ENCODE measurements around the gene TTF1.

TTF1 gene

GRCh38 chr9:132406554-132407122 is at the start of gene TTF1:
Gene TTF1 (minus strand): TSS chr9:132406840. CDS start chr9:132402821, 4,019 bp downstream.
- DNase-seq, result peak; percentile 94

DNA sequence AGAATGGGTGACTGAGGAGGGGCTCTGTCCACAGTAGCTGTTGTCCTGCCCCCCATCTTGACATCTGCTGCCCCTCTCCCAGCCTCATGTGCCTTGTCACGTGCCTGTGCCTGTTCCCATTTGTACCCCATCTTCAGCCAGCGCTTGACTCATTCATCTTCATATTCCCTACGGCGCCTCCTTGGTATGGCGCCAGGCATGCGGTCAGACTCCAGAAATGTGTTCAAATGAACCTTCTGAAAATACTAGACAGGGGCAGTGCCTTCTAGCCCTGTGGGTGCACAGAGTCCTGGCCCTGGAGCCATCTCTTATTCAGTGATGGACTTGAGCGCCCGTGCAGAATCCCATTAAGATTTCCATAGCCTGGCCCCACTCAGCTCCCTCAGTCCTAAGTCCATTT is 49.6 kb upstream of the TTF1 start:
- DNase-seq, result no peak

- peak; percentile 59 for DNase-seq
Measured at GRCh38 chr9:132451276-132451675, 44.6 kb upstream of the TTF1 start.

GRCh38 chr9:132447902-132448301 is 41.3 kb upstream of the TTF1 start:
- DNase-seq, result no peak

- DNase-seq, result no peak
Measured at GRCh38 chr9:132447346-132447745, 40.7 kb upstream of the TTF1 start.

DNA sequence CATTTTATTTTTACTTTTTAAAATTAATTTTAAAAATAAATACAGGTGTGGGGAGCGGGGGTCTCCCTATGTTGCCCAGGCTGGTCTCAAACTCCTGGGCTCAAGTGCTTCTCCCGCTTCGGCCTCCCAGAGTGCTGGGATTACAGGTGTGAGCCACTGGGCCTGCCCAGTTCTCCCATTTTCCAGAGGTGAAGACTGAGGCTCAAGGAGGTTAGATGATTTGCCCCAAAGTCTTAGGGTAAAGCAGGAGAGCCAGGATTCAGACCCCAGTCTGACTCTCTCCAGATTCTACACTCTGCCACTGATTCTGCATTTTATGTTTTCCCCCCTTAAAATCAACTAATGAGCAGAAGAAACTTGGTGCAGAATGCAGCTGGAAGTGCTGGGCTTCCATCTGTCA is 40.2 kb upstream of the TTF1 start:
- no peak for DNase-seq

DNA sequence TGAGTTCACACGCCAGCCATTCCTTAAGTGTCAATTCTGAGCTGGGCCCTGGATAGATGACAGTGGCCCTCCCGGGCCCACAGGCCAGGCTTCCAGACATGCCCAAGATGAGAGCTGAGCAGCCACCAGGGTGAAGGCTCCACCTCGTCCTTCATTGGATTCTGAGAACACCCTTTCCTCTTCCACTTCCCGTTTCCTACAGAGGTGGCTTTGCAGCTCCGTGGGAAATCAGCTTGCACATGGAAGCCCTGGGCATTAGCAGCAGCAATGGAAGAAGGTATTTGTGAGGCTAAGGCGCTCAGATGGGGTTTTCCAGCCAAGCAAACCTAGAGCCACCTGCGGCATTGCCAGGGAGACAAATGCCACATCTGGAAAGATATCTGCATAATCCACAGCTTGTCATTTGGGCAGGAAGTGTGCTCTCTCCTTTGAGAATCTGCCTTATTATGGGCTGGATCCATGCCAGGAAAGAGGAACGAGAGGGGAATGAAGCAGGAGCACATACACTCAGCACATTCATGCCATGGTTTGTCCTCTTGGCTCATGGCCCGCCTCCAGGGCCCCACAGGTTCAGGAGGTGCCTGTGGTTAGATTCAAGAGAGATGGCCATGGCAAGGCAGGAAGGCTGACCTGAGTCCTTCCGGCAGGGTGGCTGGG is 37.4 kb upstream of the TTF1 start:
- no peak for DNase-seq

GRCh38 chr9:132441404-132441803 is 34.8 kb upstream of the TTF1 start:
- DNase-seq, result no peak

GRCh38 chr9:132440735-132441134 is 34.1 kb upstream of the TTF1 start:
- DNase-seq, result no peak

- no peak for DNase-seq
Measured at GRCh38 chr9:132439153-132439552, 32.5 kb upstream of the TTF1 start.

- no peak for DNase-seq
Measured at GRCh38 chr9:132434881-132435280, 28.2 kb upstream of the TTF1 start.

- DNase-seq, result no peak
Measured at GRCh38 chr9:132430998-132431397, 24.4 kb upstream of the TTF1 start.

- DNase-seq, result no peak
Measured at GRCh38 chr9:132426639-132427414, 20.2 kb upstream of the TTF1 start.

GRCh38 chr9:132425675-132426062 is 19.0 kb upstream of the TTF1 start:
- no peak for DNase-seq

DNA sequence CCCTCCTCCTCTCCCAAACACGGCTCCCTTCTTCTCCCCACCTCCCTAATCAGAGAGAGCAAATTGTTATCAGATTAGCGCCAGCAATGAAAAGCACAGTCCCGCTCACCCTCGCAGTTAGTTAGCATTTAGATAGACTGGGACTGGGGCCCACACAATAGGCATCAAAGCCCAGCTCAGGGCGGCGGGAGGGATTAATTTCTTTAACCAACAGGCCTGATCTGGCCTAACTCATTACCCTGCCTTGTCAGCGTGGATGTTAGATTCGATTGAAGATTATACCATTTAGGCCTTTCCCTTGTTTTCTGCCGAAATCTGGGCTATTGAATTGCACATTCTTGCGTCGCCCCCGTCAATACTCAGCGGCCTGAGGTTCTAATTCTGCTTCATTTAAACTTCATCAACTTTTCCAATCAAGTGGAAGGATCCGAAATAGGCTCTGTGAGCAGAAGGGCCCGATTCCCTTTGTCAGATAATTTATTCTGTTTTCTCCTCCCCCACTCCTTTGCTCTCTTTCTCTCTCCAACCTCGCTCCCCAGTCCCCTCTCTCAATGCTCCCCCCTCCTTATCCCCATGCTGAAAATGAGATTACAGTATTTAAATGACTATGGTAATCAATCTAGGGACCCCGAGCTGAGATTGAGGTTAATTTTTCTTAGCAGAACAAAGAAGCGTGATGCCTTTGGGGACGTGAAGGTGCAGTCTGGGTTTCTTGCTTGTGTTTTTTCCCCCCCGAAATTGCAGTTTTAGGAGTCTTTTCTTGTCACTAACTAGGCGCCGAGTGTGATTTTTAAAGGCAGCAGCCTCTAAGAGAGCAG is 18.4 kb upstream of the TTF1 start:
- DNase-seq, result no peak

- no peak for DNase-seq
Measured at GRCh38 chr9:132423503-132423902, 16.9 kb upstream of the TTF1 start.

- DNase-seq, result no peak
Measured at GRCh38 chr9:132422574-132422973, 15.9 kb upstream of the TTF1 start.

DNA sequence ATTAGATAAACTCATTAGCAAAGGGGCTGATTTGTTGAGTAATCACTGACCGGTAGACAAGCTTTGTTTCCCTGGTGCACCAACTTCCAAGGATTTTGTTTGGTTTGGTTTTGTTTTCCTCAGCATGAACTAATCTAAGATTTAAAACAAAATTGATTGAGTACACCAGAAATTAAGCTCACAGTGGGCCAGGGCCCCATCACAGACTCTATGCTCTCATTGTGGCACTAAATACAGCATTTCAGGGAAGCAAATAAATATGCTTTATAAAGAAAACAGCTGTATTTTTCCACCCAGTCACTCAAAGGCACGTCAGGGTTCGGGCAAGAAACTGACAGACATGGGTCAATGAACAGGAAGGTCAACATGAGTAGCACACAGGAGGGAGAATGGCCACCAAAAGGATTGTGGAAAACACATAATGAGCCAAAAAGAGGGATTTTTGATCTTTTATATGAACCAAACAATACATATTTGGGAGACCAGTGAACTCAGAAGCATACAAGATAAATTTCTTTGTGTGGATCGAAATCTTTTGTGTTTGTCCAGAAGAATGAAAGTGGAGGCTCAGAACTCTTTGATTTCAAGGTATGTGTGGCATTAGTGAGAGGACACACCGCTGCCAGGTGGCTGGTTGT is 12.2 kb upstream of the TTF1 start:
- DNase-seq, result no peak

DNA sequence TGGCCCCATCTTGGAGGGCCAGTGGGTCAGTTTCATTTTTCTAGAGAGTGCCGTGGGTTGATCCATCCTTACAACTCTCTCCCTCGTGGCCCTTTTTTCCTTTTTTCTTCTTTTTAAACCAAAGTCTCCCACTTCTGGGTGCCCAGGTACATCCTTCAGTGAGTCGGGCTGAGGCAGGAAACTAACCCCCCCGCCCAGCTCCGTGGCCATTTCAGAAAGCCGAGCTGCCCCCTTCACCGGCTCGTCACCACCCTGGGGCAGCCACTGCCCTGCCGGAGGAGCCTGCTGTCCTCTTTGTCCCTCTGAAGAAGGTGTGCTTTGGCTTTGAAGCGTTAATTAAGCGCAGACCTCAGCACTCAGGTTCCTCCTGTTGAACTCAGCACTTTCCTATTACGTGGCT is 8.5 kb upstream of the TTF1 start:
- no peak for DNase-seq

- no peak for DNase-seq
Measured at GRCh38 chr9:132414731-132415130, 8.1 kb upstream of the TTF1 start.

DNA sequence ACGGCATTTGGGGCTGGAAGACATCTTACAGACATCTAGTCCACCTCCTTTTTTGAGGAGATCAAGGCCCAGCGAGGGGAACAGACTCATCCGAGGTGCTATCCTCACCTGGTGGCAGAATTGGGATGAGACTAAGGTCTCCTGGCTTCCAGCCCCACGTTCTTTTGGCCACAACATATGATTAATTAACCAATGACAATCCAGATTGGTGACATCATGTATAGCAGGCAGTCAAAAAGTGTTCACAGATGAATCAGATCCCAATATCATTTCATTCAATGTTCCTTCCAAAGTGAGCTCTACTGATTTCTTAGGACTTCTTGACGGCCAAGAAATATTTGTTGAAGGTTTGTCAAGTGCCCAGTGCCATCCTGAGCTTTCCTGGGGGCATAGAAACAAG is 7.3 kb upstream of the TTF1 start:
- no peak for DNase-seq

DNA sequence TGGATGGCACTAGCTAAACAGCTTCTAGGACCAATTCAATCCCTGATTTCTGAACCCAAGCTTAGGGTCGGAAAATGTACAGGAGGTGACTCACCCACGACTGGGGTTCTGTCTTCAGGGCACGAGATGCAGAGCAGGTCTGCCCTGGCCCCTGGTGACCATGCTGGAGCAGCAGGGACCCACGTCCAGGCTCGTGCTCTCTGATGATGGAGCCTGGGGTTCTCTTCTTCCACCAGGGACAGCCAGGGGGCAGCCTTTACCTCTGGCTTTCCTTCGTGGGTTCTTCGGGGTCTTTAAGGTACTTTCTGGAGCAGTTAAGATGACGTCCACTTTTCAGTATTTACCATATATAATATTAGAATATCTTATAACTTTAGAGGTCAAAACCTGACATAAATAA is 5.4 kb upstream of the TTF1 start:
- peak; percentile 28 for DNase-seq

GRCh38 chr9:132411091-132411508 is 4.5 kb upstream of the TTF1 start:
- peak; percentile 78 for DNase-seq
